ENCODE data around the gene AP1G2.
A peak's percentile ranks its signal among the peaks of the same experiment; 100 is the strongest.
"Not testable (repeated sequence)": the region's sequence is repeated elsewhere in the genome, so short reads cannot be mapped to it uniquely, and the experiment has no call there.

AP1G2 gene

GRCh38 chr14:23594191-23594590 lies 26.6 kb upstream of the AP1G2 start:
- DNase-seq (ENCODE audit: low read depth) = not testable (repeated sequence)

- DNase-seq (ENCODE audit: low read depth) = no peak
Observed at GRCh38 chr14:23590198-23590597, 22.6 kb upstream of the AP1G2 start.

GRCh38 chr14:23589606-23590005 lies 22.0 kb upstream of the AP1G2 start:
- DNase-seq (ENCODE audit: low read depth) = no peak

GRCh38 chr14:23588884-23589598 lies 21.4 kb upstream of the AP1G2 start:
- peak; percentile 81 for DNase-seq (ENCODE audit: low read depth)

- DNase-seq (ENCODE audit: low read depth) = not testable (repeated sequence)
Observed at GRCh38 chr14:23584527-23585203, 17.1 kb upstream of the AP1G2 start.

- not testable (repeated sequence) for DNase-seq (ENCODE audit: low read depth)
Observed at GRCh38 chr14:23583761-23584526, 16.4 kb upstream of the AP1G2 start.

GRCh38 chr14:23582906-23583760 lies 15.5 kb upstream of the AP1G2 start:
- no peak for DNase-seq (ENCODE audit: low read depth)

GRCh38 chr14:23580948-23581281 lies 13.3 kb upstream of the AP1G2 start:
- no peak for DNase-seq (ENCODE audit: low read depth)

GRCh38 chr14:23580152-23580926 lies 12.7 kb upstream of the AP1G2 start:
- DNase-seq (ENCODE audit: low read depth) = no peak

GRCh38 chr14:23579739-23580138 lies 12.1 kb upstream of the AP1G2 start:
- no peak for DNase-seq (ENCODE audit: low read depth)

GRCh38 chr14:23579311-23579630 lies 11.7 kb upstream of the AP1G2 start:
- no peak for DNase-seq (ENCODE audit: low read depth)

- no peak for DNase-seq (ENCODE audit: low read depth)
Observed at GRCh38 chr14:23578560-23579310, 11.1 kb upstream of the AP1G2 start, which contains the start of gene JPH4. Gene JPH4, minus strand, starts transcription at chr14:23578790. Its CDS starts 1,337 bp downstream, at chr14:23577453.

GRCh38 chr14:23577710-23578392 lies 10.3 kb upstream of the AP1G2 start:
- no peak for DNase-seq (ENCODE audit: low read depth)

GRCh38 chr14:23577004-23577681 lies 9.6 kb upstream of the AP1G2 start:
- DNase-seq (ENCODE audit: low read depth) = no peak

- DNase-seq (ENCODE audit: low read depth) = no peak
Observed at GRCh38 chr14:23573384-23574015, 5.9 kb upstream of the AP1G2 start.

GRCh38 chr14:23572836-23573235 lies 5.2 kb upstream of the AP1G2 start:
- DNase-seq (ENCODE audit: low read depth) = no peak

- no peak for DNase-seq (ENCODE audit: low read depth)
Observed at GRCh38 chr14:23572524-23572828, 4.9 kb upstream of the AP1G2 start.

- DNase-seq (ENCODE audit: low read depth) = no peak
Observed at GRCh38 chr14:23571701-23572523, 4.3 kb upstream of the AP1G2 start.
